HUES64 (cell line): Measurements from ENCODE around the gene AMBRA1.
A peak's percentile ranks its signal among the peaks of the same experiment; 100 is the strongest.

ENCODE experiments used
- H3K27ac ChIP-seq: 2 replicates; pipeline ENCODE4 v1.7.0; 2013; ENCODE audit warnings: low read depth, low read length, inconsistent platforms
- H3K27me3 ChIP-seq: 2 replicates; pipeline ENCODE4 v1.6.1; 2013; ENCODE audit warnings: mild to moderate bottlenecking, low read length; ENCODE audit not compliant: insufficient read depth
- H3K36me3 ChIP-seq: 2 replicates; pipeline ENCODE4 v1.6.1; 2013; ENCODE audit warnings: mild to moderate bottlenecking, low read length; ENCODE audit not compliant: insufficient read depth
- H3K4me1 ChIP-seq: 2 replicates; pipeline ENCODE4 v1.6.1; 2013; ENCODE audit warnings: mild to moderate bottlenecking, low read length, moderate library complexity; ENCODE audit not compliant: insufficient read depth
- H3K4me3 ChIP-seq: 2 replicates; pipeline ENCODE4 v1.5.1; 2013; ENCODE audit warnings: mild to moderate bottlenecking, low read length, moderate library complexity
- H3K9ac ChIP-seq: 2 replicates; pipeline ENCODE4 v1.6.1; 2013; ENCODE audit warnings: mild to moderate bottlenecking, low read depth, low read length
- H3K9me3 ChIP-seq: 2 replicates; pipeline ENCODE4 v1.6.1; 2013; ENCODE audit warnings: low read depth, low read length; ENCODE audit not compliant: insufficient read depth
- WGBS: fragments of 150-250, 120-280 bp; methylation state at CpG from one replicate; pipeline ENCODE4 v1.1.7; 2013; ENCODE audit warnings: missing lambda C conversion rate; 5-methylcytosine and 5-hydroxymethylcytosine counted together

AMBRA1 gene

DNA sequence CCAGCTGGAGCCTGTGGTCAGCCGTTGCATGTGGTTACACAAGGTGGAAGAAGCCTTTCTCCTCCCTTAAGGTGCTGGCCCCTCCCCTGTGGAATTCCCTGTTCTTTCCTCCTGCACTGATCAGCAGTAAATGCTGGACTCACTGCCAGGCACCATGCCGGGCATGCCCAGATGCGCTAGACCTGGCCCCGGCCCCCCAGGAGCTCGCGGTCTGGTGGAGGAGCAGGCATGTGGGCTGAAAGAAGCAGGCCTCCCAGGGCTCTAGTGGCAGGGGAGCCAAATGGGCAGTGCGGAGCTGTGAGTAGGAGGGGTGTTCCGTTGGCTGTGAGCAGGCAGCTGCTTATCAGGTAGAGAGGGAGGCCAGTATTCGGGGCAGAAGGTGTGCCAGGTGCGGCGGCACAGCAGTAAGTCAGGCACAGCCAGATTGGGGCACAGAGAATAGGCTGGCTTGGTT lies 236.3 kb downstream of the AMBRA1 start:
- Histone ChIP-seq H3K4me3 (no peak overlapping the region), H3K4me1 (peaks cover 31% of the 10 kb centered on the region), H3K9me3 (no peaks in the 10 kb centered on the region), H3K36me3 (0 out of 2 replicates have a peak, but pooled peaks cover 5% of the 10 kb centered on the region), H3K9ac (no peak overlapping the region), H3K27me3 (no peaks in the 10 kb centered on the region), H3K27ac (no peak overlapping the region)
- 84% methylated on average over 11 of the region's 11 CpGs for WGBS

DNA sequence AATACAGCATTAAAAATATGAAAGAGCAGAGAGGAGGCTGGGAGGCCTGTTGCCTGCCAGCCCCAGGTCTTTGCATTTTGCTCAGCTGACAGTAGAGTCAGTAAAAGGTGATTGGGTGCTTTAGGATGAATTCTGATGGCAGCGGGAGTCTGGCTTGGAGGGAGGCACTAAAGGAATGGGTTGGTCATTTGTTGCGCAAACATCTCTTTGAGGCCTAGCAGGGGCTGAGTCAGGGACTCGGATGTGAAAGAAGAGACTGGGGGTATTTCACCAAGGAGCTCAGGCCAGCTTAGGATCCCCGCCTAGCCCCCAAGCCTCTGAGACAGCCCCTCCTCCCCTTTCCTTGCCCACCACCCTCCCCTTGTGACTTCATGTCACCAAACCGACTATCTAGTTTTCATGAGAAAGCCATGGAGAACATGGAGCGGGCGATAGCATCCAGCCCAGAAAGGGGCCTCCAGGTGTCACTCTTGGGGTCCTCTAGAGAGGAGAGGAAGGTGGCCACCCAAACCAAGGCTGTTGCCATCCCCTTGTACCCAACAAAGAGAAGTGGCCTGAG lies 236.8 kb downstream of the AMBRA1 start:
- Histone ChIP-seq H3K9ac (no peak overlapping the region), H3K27me3 (no peaks in the 10 kb centered on the region), H3K36me3 (0 out of 2 replicates have a peak, but pooled peaks cover 5% of the 10 kb centered on the region), H3K27ac (no peak overlapping the region), H3K4me3 (no peak overlapping the region), H3K9me3 (no peaks in the 10 kb centered on the region), H3K4me1 (peaks cover 33% of the 10 kb centered on the region)
- 68% methylated on average over 7 of the region's 7 CpGs for WGBS

DNA sequence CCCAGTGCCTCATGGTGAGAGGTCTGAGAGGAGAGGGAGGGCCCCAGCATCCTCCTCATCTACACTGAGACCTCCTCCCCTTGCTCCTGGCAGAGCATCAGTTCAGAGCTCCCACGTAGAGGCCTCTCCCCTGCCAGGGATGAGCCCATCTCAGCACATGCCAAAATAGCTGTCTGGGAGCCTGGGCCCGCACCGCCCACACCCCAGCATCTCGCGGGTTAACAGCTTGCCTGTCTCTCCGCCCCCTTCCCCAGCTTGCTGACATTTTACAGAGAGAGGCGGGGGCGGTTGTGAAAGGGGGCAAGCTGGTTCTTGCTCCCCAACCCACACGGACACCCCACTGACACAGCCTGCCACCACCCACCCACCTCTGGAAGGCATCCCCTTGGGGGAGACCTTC lies 240.1 kb downstream of the AMBRA1 start:
- no peak overlapping the region for H3K27ac ChIP-seq
- H3K27me3 ChIP-seq = no peaks in the 10 kb centered on the region
- H3K4me1 ChIP-seq = peaks cover 50% of the 10 kb centered on the region

DNA sequence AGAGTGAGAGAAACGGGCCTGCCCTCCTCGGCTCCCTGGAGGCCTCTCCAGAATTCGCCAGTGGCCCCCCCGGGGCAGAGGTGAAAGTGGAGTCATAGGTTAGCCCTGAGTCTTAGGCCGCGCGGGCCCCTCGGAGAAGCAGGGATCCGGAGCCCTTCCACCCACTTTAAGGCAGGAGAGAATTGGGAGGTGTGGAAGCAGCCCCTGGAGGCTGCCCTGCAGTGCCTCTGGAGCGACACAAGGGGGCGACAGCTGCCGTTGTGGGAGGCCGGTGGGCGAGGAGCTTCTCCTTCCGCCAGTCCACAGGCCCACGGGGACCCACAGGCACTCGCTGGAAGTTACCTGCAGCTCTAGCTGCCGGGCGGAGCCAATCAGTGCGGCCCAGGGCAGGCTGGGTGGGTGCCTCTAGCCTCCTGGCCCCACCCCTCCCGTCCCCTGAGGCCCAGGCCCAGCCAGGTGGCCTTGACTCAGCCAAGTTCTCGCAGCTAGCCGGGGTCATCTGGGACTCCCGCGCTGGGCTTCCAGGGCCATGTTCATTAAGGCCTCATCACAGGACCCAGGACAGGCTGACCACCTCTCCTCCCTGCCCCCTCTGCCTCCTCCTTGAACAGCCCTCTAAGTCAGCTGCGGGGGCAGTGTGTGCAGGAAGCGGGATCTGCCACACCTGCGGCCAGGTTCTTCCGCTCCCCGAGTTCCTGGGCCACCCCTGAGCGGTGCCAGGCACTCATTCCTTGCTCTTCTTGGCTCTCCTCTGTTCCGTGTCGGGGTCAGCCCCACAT lies 241.6 kb downstream of the AMBRA1 start:
- Histone ChIP-seq H3K27me3 (no peaks in the 10 kb centered on the region), H3K9me3 (no peaks in the 10 kb centered on the region), H3K36me3 (peaks cover 12% of the 10 kb centered on the region; the same call in 1 of the 2 replicates), H3K27ac (peak overlapping the region; percentile 24; the same call in 1 of the 2 replicates), H3K4me1 (peaks cover 56% of the 10 kb centered on the region), H3K4me3 (no peak overlapping the region), H3K9ac (no peak overlapping the region; the same call in 1 of the 2 replicates)
- WGBS = 58% methylated on average over 33 of the region's 33 CpGs

More for the DNA sequence above, 240.1 kb downstream of the AMBRA1 start:
- 45% methylated on average over 9 of the region's 9 CpGs for WGBS
- Histone ChIP-seq H3K4me3 (no peak overlapping the region), H3K9me3 (no peaks in the 10 kb centered on the region), H3K36me3 (peaks cover 12% of the 10 kb centered on the region; the same call in 1 of the 2 replicates), H3K9ac (no peak overlapping the region)

DNA sequence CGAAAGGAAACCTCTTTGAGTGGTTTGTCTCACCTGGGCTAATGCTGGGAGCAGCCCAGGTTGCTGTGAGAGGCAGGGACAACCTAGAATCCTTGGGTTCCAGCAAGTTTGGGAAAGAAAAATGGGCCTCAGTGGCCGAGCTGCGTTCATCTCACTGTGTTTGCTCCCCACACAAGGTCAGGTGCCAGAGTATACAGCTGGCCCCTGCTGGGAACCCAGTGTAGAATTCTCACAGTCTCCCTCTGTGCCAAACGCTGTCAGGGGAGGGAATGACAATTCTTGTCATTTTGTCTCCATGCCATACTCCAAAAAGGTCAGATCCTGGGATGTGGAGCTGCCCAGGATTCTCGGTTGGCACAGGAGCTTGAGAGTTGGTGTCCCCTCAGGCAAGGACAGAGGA lies 242.2 kb downstream of the AMBRA1 start:
- no peaks in the 10 kb centered on the region for H3K9me3 ChIP-seq
- peaks cover 4% of the 10 kb centered on the region; the same call in 1 of the 2 replicates for H3K27me3 ChIP-seq
- no peak overlapping the region; the same call in 1 of the 2 replicates for H3K9ac ChIP-seq
- peaks cover 12% of the 10 kb centered on the region; the same call in 1 of the 2 replicates for H3K36me3 ChIP-seq
- WGBS = 69% methylated on average over 5 of the region's 5 CpGs
- H3K4me1 ChIP-seq = peaks cover 53% of the 10 kb centered on the region
- H3K27ac ChIP-seq = no peak overlapping the region
- no peak overlapping the region for H3K4me3 ChIP-seq

DNA sequence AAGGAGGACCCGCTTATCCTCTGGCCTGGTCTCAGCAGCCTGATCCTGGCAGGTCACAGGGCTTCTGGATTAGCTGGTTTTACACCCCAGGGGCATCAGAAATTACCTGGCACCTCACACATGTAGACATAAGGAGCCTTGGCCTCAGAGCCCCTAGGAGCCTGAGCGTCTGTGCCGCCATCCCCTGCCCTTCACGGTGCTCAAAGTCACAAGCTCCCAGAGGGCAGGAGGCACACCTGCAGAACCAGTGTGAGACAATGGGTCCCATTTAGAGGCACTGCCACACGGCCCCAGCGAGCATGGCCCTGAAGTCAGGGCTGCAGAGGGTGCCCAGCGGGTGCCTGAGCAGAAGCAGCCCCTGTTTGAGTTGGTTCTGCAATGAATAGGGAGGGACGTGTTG lies 242.7 kb downstream of the AMBRA1 start:
- H3K36me3 ChIP-seq = peaks cover 8% of the 10 kb centered on the region; the same call in 1 of the 2 replicates
- peaks cover 51% of the 10 kb centered on the region for H3K4me1 ChIP-seq
- H3K27ac ChIP-seq = no peak overlapping the region
- no peaks in the 10 kb centered on the region for H3K9me3 ChIP-seq
- no peak overlapping the region for H3K4me3 ChIP-seq
- WGBS = 90% methylated on average over 8 of the region's 8 CpGs
- no peak overlapping the region for H3K9ac ChIP-seq
- peaks cover 8% of the 10 kb centered on the region; the same call in 1 of the 2 replicates for H3K27me3 ChIP-seq

DNA sequence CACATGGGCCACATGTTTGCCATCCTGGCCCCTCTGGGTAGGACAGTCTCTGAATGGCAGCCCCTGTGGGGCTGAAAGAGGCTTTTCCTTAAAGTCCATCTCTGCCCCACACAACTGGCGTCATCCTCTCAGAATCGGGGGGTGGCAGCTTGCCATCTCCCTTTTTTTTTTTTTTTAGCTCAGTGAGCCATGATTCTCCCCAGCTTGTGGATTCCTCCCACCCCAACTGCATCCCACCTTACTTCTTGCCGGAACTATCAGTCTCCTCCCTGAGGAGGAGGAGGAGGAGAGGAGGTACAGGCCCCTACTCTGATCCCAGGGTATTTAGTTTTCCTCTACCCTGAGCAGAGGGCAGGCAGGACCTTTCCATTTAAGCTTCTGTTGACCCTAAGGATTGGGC lies 243.1 kb downstream of the AMBRA1 start:
- Histone ChIP-seq H3K36me3 (peaks cover 6% of the 10 kb centered on the region; the same call in 1 of the 2 replicates), H3K9me3 (no peaks in the 10 kb centered on the region), H3K4me1 (peaks cover 51% of the 10 kb centered on the region), H3K27me3 (peaks cover 12% of the 10 kb centered on the region; the same call in 1 of the 2 replicates), H3K27ac (no peak overlapping the region), H3K9ac (no peak overlapping the region), H3K4me3 (no peak overlapping the region)
- WGBS = 92% methylated on average over 2 of the region's 3 CpGs

DNA sequence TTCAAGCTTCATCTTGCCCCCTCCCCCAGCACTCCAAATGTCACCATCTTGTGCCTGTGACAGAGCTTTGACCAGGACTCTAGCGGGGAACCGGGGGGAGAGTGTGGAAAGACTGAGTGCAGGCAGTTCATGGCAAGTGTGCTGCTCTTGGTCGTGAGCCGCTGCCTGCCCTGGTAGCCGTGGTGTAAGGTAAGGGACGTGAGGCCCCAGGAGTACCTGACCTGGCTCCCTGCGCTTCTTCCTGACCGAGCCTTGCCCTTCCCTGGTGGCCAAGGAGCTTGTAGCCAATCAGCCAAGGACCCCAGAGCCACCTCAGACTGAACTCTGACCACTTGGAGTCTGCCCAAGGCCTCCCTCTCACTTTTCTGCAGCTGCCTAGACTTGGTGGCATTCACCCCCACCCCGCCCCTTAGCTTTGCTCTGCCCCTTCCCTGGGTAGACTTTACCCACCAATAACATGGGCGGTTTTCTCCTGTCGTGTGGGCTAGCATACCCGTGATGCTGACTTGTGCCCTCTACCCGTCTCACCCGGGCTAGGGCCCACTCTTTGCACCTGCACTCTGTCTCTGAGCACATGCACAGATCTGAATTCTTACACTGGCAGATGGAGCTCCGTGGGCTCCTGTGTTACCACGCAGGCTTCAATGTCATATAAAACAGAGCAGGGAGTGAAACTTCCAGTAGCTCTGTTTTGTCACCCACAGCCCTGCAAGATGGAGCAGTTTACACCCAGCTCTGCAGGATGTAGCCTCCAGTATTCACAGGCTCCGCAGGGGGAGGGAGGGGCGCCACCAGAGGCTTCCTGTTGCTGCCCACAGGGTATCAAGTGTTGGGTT lies 245.0 kb downstream of the AMBRA1 start:
- Histone ChIP-seq H3K27me3 (peaks cover 15% of the 10 kb centered on the region; the same call in 1 of the 2 replicates), H3K27ac (no peak overlapping the region), H3K4me3 (peak overlapping the region; percentile 80), H3K4me1 (peaks cover 62% of the 10 kb centered on the region), H3K9ac (no peak overlapping the region), H3K9me3 (no peaks in the 10 kb centered on the region), H3K36me3 (peaks cover 6% of the 10 kb centered on the region; the same call in 1 of the 2 replicates)
- WGBS = 76% methylated on average over 18 of the region's 18 CpGs

DNA sequence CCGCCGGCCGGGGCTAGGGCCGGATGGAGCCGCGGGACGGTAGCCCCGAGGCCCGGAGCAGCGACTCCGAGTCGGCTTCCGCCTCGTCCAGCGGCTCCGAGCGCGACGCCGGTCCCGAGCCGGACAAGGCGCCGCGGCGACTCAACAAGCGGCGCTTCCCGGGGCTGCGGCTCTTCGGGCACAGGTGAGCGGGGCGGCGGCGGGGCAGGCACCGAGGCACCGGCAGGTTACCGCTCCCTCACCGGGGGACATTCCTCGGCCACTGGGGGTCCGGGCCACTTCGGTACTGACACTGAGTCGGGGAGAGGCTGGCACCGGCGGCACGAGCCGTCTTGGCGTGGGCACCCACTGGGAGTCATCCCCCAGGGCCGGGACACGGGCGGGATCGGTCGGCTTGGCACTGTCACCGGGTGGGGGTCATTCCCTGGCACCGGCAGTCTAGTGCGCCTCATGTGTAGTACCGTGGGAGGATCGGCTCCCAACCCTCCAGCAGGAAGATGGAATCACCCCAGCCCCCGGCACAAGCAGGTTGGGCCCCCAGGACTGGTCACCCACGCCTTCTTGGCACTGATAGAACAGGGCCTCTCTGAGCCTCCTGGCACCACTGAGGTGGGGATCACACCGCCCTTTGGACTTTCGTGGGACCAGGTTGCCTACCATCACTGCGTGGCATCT lies 246.0 kb downstream of the AMBRA1 start:
- Histone ChIP-seq H3K4me1 (peaks cover 64% of the 10 kb centered on the region), H3K27ac (no peak overlapping the region), H3K9me3 (no peaks in the 10 kb centered on the region), H3K4me3 (peak overlapping the region; percentile 80), H3K9ac (peak overlapping the region; percentile 68), H3K27me3 (peaks cover 15% of the 10 kb centered on the region; the same call in 1 of the 2 replicates), H3K36me3 (peaks cover 6% of the 10 kb centered on the region; the same call in 1 of the 2 replicates)
- 12% methylated on average over 63 of the region's 63 CpGs for WGBS

DNA sequence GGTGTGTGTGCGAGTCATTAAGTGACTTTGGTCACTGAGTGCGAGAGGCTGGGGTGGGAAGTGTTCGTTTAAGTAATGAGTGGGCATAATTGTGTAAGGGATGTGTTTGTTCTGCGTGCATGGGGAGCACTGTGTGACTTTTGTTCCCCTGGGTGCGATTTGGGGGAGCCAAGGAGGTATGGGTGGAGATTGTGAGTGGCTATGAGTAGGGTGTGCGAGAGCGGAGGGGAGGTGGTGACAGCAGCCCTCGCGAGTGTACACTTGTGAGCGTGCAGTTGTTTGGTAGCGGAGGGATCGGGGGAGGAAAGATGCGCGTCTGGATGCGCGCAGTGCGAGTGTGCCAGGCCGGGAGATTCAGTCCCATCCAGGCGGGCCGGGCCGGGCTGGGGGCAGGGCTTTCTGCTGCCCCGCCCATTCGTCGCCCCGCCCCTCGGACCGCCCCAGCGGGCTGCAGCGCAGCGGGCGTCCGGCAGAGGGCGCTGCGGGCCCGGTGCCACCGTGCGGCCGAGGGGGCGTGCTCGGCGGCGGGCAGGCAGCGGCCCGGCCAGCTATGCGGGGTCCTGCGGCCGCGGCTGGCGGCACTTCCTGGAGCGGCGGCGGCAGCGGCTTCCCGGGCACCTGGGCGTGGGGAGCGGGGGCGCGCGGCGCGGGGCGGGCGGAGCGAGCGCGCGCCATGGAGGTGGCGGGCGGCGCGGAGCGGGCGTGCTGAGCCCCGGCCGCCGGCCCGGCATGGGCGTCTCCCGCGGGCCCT lies 246.8 kb downstream of the AMBRA1 start, which contains the start of gene DGKZ:
TSS of gene DGKZ (plus strand) at position 578 of the 751 bp plus-strand sequence. CDS start 197 bp downstream, outside the sequence.
- H3K27me3 ChIP-seq = peaks cover 15% of the 10 kb centered on the region; the same call in 1 of the 2 replicates
- no peak within 1 kb of the TSS for H3K27ac ChIP-seq
- peaks cover 6% of the 10 kb centered on the region; the same call in 1 of the 2 replicates for H3K36me3 ChIP-seq
- WGBS = 13% methylated on average over 80 of the region's 80 CpGs
- H3K4me1 ChIP-seq = peaks cover 65% of the 10 kb centered on the region
- H3K9ac ChIP-seq = peak within 1 kb of the TSS; percentile 68
- no peaks in the 10 kb centered on the region for H3K9me3 ChIP-seq
- peak within 1 kb of the TSS; percentile 80 for H3K4me3 ChIP-seq
